Mucosa of gallbladder (tissue), 1 donor: Measurements from ENCODE around the gene FLRT1. TPM values are rescaled to one million over a fixed set of nuclear protein-coding genes. Genes with fewer than 3 reads are reported as not detected.

ENCODE experiments used
- DNase-seq: peaks from one replicate; pipeline ENCODE4 v3.0.0-alpha.2; 2020; ENCODE audit warnings: low spot score
- total RNA-seq: library from RNA; stranded (reverse); gene quantifications from one replicate; pipeline ENCODE4 v1.2.1, GENCODE V29; 2021
- donor health status: DM: no; HTN: no; CAD: no.

Gene FLRT1, protein sequence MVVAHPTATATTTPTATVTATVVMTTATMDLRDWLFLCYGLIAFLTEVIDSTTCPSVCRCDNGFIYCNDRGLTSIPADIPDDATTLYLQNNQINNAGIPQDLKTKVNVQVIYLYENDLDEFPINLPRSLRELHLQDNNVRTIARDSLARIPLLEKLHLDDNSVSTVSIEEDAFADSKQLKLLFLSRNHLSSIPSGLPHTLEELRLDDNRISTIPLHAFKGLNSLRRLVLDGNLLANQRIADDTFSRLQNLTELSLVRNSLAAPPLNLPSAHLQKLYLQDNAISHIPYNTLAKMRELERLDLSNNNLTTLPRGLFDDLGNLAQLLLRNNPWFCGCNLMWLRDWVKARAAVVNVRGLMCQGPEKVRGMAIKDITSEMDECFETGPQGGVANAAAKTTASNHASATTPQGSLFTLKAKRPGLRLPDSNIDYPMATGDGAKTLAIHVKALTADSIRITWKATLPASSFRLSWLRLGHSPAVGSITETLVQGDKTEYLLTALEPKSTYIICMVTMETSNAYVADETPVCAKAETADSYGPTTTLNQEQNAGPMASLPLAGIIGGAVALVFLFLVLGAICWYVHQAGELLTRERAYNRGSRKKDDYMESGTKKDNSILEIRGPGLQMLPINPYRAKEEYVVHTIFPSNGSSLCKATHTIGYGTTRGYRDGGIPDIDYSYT
- total RNA-seq: 3.8 TPM

DNA sequence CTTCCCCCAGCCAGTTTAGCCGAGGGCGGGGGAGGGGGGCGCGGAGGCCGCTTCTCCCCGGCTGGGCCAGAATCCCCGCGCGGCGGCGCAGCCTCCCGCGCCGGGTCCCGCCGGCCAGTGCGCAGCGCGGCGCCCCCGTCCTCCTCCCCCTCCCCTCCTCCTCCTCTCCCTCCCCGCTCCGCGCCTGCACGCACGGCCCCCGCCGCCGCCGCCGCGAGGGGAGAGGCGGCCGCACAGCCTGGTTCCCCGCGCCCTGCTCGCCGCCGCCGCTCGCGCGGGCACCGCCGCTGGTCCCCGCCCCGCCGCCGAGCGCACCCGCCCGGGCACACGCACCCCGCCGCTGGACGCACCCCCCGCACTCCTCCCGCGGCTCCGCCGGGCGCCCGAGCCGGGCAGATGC, at the start of gene FLRT1:
TSS of gene FLRT1 (plus strand) at position 356 of the 400 bp plus-strand sequence. CDS start 80,337 bp downstream, outside the sequence.
- DNase-seq: no peak

DNA sequence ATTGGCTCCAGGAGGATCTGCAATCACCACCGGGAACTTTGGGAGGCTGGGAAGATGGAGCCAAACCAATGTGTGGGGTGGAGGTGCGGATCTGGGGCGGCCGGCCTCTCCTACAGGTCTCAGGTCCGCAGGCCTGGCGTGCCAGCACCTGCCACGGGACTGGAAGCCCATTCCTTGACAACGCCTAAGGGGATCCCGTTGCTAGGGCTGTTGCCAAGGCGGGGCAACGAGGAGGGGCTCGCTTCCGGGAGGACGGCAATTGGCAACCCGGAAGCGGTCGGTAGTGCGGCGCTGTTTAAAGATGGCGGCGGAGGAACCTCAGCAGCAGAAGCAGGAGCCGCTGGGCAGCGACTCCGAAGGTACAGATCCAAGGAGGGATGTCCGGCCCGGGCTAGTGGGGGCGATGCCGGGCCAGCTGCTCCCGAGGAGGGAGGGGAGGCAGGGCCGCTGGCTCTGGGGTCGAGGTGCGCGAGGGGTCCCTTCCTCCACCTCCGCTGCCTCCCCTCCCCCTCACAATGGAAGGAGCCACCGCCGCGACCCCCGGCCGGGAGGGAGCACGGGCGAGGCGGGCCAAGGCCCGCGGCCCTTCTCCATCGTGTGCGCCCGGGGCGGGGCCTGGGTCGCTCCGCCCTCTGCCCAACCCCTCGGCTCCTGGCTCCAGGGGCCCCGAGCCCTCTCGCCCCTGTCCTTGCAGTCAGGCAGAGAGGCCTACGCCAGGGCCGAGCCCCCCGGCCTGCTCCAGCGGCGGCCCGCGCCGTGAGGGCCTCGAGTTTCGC, 49.4 kb upstream of the FLRT1 start, which contains the start of gene OTUB1:
TSS of gene OTUB1 (plus strand) at position 283 of the 776 bp plus-strand sequence. CDS start at position 302, 19 bp downstream.
- DNase-seq: peak; percentile 90

DNA sequence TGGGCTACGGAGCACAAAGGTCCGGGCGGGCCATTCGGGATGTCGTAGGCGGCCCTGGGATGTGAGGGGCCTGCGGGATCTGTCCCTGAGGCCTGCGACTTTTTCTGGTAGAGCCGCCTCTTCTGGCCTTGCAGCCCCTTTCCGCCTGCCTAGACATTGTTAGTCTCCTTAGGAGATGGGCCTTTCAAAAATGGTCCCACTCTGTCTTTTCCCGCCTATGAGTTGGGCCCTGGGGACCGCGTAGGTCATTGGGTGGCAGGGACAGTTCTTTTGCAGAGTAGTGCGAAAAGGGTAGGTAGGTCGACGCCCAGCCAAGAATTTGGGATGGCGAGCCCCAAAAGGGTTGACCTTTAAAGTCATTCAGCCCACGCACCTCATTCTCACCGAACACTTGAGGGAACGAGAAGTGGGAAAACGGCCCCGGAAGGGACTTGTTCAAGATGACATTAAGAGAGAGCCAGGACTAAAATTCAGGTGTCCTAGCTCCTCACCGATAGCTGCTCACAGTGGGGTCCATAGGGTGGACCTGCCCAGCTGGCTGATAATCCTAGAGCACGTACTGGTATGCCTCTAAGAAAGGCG, 48.7 kb upstream of the FLRT1 start:
- no peak for DNase-seq

DNA sequence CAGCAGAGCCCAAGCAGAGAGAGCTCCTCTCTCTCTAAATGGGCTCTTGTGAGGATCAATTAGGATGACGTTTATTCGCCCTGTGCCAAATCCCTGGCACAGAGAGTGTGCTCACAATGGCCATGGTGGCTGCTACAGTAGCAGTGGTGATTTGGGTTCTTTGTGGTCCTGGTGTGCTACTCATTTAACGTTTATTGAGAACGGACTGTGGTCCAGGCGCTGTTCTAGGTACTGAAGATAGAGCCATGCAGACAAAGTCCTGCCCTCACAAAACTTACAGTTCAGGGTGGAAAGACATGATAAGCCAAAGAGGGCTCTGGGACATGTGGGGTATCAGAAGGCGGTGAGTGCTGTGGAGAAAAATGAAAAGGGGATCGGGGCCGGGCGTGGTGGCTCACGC, 44.2 kb upstream of the FLRT1 start:
- DNase-seq: no peak

DNA sequence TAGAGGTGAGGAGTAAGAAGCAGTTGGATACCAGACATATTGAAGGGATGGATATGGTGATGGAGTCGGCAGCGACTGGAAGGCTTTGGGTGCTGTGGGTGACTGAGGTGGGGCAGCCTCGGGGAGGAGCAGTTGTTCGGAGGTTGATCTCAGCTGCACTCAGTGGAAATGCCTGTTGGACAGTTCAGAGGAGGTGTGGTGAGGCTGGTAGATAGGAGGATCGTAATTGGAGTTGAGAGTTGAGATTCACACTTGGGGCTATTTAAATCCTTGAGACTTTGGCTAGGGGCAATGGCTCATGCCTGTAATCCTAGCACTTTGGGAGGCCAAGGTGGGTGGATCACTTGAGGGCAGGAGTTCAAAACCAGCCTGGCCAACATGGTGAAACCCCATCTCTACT, 42.6 kb upstream of the FLRT1 start:
- DNase-seq: no peak

DNA sequence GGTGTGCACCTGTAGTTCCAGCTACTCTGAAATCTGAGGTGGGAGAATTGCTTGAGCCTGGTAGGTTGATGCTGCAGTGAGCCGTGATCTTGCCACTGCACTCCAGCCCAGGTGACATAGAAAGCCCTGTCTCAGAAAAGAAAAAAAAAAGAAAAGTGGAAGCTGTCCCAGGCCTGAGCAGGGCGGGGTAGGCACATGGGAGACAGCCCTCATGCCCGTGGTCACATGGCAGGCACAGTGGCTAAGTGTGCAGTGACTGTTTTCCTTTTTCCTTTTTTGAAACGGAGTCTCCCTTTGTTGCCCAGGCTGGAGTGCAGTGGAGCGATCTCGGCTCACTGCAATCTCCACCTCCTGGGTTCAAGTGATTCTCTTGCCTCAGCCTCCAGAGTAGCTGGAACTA, 41.7 kb upstream of the FLRT1 start:
- no peak for DNase-seq

DNA sequence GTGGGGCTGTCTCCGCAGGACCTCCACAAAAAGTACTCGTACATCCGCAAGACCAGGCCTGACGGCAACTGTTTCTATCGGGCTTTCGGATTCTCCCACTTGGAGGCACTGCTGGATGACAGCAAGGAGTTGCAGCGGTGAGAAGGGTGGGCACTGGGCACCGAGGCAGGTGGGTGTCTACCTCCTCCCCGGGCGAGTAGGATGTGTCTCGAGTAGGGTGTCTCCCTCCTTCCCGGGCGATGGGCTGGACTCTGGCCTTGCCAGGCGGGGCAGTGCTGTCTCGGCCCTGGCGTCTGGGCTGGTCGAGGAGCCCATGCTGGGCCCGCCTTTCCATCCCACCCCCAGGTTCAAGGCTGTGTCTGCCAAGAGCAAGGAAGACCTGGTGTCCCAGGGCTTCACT, 39.2 kb upstream of the FLRT1 start:
- DNase-seq: no peak

DNA sequence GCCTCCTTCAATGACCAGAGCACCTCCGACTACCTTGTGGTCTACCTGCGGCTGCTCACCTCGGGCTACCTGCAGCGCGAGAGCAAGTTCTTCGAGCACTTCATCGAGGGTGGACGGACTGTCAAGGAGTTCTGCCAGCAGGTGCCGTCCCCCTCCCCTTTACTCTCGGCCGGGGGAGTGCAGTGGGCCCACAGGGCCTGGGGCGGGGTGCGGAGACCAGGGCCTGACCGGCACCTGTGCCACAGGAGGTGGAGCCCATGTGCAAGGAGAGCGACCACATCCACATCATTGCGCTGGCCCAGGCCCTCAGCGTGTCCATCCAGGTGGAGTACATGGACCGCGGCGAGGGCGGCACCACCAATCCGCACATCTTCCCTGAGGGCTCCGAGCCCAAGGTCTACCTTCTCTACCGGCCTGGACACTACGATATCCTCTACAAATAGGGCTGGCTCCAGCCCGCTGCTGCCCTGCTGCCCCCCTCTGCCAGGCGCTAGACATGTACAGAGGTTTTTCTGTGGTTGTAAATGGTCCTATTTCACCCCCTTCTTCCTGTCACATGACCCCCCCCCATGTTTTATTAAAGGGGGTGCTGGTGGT, 38.5 kb upstream of the FLRT1 start:
- DNase-seq: no peak

DNA sequence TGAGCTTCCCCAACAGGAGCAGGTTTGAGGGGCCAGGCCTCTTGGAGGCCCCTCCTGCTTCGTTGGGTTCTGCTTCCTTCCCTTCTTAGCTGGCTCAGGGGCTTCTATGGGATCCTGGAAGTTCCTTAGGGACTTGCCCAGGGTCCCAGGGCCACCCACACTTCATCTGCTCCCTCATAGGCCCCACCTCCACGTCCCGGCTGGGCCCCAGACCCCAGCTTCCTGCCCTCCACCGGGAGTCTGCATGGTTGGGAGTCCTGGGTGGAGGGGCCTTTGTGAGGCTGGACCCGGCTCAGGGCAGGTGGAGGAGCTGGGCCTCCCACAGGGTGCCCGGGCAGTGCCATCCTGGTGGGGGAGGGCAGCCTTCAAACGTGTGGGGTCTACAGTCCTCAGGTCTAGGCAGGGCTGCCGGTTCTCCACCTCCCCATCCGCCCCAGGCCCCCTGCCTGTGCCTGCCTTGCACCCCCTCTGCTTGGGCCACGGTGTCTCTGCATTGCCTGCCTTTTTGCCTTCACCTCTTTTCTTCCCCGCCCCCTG, 37.9 kb upstream of the FLRT1 start:
- DNase-seq: no peak

DNA sequence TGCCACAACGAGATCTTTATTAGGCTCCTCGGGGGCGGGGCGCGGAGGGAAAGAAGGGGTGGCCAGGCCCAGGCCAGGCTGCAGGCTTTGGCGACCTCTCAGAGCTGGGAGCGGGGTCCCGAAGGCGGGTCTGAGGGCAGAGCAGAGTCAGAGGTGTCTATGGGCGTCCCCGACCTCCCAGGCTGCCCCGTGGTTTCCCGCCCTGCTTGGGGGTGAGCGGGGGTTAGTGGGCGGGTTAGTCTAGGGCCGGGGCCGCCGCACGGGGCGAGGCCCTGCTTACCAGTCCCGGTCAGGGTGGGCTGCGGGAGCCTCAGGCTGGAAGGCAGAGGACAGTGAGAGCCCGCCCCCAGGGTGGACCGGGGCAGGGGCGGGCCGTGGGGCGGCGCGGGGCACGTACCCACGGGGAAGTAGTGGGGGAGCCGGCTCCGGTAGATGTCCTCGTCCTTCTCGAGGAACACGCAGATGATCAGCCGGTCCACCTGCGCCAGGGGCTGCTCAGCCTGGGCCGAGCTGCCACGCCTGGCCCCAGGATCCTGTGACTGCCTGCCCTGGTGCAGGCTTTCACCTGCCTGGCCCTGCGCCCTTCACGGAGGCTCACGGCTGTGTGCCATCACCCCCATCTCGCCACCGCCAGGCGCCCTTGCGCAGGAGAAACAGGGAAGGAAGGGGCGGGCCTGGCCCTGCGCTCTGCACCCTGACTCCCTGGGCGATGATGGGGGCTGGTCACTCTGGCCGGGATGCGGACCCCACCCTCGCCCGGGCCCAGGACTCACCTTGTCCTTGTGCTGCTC, 37.0 kb upstream of the FLRT1 start:
- DNase-seq: no peak

DNA sequence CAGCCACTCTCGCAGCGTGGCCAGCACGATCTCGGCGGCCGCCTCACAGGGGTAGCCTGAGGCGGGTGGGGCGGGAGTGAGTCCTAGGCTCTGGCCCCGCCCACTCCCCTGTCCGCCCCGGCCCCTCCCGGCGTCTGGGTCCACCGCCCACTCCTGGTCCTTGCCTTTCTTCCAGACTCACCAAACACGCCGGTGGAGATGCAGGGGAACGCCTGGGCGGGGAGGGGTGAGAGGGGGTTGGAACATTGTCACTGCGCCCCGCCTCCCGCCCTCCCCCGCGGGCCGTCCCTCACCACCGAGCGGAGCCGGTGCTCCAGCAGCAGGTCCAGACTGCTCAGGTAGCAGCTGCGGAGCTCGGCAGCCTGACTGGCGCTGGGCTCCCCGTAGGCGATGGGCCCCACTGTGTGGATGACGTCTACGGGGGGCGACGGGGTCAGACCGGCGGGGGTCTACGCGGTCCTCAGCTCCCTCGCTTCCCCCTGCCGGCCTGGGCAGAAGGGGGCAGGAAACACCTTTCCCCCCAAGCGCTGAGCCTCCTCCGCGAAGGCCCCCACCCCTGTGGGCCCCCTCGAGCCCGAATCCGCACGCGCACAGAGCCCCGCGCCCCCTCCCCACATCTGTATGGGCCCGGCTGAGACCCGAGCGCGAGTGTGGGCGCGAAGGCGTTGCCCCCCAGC, 36.2 kb upstream of the FLRT1 start:
- peak; percentile 69 for DNase-seq

DNA sequence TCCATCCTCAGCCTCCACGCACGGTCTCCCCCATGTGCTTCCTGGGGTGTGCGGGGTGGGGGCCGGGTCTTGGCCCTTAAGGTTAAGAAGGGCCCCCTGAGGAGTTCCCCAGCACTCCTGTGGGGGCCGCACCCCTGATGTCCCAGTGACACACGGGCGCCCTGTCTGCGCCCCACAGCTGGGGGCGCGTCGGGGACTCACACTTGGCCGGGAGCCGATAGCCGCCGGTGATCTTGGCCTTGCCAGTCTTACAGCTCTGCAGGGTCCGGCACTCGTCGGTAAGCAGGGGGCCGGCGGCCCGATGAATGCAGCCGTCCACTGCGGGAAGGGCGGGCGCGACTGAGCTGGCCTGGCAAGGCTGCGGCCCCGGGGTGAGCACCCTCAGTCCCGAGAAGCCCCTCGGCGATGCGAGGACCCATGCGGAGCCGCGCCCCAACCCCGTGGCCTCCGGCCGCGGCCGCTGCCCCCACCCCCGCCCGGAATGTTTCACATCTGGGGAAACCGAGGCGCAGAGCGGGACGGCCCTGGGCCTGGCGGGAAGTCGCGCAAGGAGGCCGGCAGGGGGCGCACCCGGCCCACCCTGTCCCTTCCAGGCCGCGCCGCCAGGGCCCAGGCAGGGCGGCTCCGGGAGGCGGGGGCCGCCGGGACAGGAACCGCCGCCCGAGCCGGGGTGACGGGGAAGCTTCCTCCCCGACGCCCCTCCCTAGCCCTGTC, 35.5 kb upstream of the FLRT1 start:
- DNase-seq: peak; percentile 63

DNA sequence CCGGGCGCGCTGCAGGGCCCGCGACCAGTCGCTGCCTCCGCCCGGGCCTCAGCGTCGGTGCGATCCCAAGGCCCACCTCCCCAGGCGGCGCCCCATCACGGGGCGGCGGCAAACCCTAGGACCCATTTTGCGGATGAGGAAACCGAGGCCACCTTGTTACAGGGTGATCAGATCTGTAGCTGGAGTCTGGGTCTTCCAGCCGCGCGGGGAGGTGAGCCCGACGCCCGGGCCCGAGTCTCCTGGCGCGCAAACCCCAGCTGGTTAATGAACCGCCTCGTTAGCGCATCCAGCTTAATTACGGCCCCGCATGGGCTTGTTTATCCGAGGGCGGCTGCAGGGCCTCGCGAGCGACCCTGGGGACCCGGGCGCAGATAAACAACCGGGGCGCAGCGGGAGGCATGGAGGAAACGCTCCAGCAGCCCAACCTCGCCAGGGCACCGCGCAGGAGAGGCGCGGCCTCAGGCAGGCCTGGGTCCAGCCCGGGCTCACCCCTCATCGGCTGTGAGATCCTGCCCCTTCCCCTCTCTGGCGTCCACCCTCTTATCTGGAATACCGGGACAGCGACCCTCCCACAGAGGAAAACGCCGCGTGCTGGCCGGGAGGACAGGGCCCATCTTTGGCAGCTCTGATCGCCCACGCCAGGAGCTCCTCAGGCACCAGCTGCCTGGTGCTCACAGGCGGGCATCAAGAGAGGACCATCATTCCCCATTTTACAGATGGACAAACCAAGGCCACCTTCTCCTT, 34.8 kb upstream of the FLRT1 start:
- no peak for DNase-seq

DNA sequence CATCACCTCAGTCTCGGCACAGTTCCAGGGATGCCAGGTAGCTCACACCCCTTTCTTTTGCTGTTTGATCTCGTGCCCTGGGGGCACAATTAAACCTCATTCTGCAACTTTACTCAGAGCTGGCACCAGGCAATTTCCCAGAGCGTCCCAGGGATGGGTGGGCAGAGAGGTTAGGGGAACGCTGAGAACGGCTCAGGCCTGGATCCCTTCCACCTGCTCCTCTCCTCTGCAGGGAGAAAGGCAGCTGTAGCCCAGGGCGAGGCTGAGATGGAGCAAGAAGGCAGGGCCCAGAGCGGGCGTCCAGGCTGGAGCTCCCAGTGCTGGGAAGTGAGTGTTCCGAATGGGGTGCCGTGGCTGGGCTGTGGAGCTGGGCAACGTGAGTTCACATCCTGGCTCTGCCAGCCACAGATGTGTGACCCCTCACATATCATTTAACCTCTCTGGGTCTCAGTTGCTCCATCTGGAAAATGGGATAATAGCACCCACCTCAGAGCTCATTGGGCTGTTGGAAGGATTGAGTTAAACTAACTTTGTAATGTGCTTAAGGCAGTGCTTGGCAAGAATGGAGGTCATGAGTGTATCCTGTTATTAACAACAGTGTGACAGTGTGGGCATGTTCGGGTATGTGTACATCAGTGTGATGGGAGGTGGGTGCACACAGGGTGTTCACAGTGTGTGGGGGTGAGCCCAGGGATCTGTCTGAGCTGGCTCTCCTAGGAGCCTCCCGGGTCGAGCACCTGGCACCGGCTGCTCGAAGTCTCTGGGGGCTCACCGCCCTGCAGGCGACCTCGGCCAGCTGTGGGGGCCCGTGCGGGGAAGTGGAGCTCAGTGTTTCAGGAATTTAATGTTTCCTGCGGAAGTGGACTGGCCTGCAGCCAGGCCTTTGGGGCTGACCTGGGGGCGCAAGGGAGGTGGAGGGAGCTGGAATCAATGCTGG, 34.0 kb upstream of the FLRT1 start:
- DNase-seq: no peak

DNA sequence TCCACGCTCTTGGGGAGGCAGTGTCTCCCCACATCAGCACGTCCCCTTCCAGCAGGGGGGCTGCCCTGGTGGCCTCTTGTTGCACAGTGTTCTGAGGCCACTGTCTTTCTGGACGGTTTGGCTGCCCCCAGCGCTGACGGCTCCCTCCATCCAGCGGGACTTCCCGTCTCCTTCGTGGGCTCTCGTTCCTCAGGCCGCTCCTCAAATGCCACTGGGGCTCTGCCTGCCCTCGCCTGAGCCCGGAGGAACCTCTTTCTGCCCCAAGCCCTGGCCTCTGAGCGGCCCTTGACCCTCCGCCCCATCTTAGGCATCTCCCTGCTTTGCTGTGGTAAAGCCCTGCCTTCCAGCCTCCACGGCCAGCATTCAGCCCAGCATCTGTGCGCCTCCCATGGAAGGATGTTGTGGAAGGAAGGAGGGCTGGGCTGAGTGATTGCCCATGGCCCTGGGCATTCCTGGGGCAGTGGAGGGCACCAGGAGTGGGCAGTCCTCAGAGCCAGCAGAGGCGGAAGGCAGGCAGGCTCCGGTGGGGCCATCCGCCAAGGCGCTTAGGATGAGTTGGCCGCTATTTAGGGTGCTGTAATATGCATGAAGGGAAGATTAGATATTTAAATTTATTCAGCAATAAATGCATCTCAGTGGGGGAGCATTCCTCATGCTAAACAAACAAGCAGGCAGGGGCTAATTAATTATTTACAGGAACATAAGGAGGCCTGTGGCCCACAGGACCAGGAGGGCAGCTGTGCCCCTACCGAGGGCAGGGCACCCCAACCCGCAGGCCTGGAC, 31.7 kb upstream of the FLRT1 start:
- no peak for DNase-seq

DNA sequence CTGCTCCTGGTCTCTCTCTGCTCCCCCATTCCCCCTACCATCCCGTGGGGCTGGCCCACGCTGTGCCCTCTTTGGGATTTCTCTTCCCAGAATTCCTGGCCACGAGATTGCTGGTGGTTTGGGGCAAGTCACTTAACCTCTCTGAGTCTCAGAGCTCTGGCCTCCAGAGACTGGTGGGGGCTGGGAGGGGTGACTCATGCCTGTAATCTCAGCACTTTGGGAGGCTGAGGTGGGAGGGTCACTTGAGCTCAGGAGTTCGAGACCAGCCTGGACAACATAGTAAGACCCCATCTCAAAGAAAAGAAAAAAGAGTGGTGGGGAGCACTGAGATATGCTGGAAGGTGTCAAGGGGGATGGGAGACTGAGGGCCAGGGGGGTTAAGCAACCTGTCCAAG, 31.1 kb upstream of the FLRT1 start:
- no peak for DNase-seq

DNA sequence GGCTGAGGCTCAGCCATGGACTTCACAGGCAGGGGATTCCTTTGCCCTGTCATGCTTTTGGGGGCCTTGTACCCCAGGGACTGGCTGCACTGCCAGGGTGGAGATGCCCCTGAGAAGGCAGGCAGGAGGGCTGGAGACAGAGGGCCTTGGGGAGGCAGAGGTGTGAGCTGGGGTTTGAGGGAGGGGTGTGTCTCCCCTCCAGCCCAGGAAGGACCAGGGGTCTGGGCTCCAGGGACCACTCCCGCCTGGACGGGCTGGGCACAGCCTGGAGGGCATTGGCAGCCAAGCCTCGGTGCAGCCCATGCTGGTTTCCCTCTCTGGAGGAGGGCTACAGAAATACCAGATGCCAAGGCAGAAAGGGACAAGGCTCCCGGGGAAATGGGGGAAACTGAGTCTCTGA, 30.0 kb upstream of the FLRT1 start:
- DNase-seq: no peak
